ENCODE results near the gene KIF3C. TPM values are rescaled to one million over a fixed set of nuclear protein-coding genes. Genes with fewer than 3 reads are reported as not detected.

KIF3C gene
- total and polyA plus RNA-seq, 9 of the 15 experiments (the other 6 are each of a cell fraction or from before 2014, with no cell fraction given) = 0.69 to 6.7 (median 3.3) TPM

- DNase-seq (ENCODE audit: extremely low read depth in 1 of 4, low spot score in 3 of 4) (peak in 1 of 4 experiments; percentile 4), ATAC-seq (peak; percentile 58), FAIRE-seq (no peak)
- in situ Hi-C loops (cut with MboI) = no loop called here
- no peaks in the 10 kb centered on the region for H3K9me1 ChIP-seq (ENCODE audit: control insufficient read depth, insufficient read depth, low read length)
- peaks cover 15 to 16% of the 10 kb centered on the region in 2 experiments; a peak in 4 of 5 replicates for H3K27me3 ChIP-seq (ENCODE audit: control insufficient read depth in 2 of 2, insufficient read depth in 2 of 2, low read length in 2 of 2)
- no peaks in the 10 kb centered on the region; a peak in 1 of 5 replicates for H3K4me1 ChIP-seq (replicated peaks in 1 of 2; ENCODE audit: control insufficient read depth in 2 of 2, insufficient read depth in 2 of 2, low read length in 2 of 2)
- H3K36me3 ChIP-seq (ENCODE audit: control insufficient read depth, insufficient read depth, low read length) = no peaks in the 10 kb centered on the region
- no peak overlapping the region for H3K4me2 ChIP-seq (ENCODE audit: insufficient read depth, low read length)
- H3K79me2 ChIP-seq (ENCODE audit: control insufficient read depth, insufficient read depth, low read length) = no peaks in the 10 kb centered on the region
- H2AFZ ChIP-seq (ENCODE audit: low read depth, low read length) = no peak overlapping the region
- intact Hi-C loops (cut with micrococcal nuclease) = no loop called here
- no peak overlapping the region; a peak in 1 of 4 replicates for H3K9ac ChIP-seq (ENCODE audit: insufficient read depth in 1 of 2, low read depth in 2 of 2, low read length in 2 of 2)
- H3K4me3 ChIP-seq = no peak overlapping the region
- no peaks in the 10 kb centered on the region for H4K20me1 ChIP-seq (replicated peaks; ENCODE audit: control insufficient read depth, insufficient read depth, low read length)
- POLR2A ChIA-PET = no interaction called here
- no peak overlapping the region for H3K27ac ChIP-seq (ENCODE audit: extremely low read depth, low read depth, low read length)
- TF ChIP-seq MEIS2 (IDR thresholded peaks at IDR 0.05; ENCODE audit: partially characterized antibody) = peak; percentile 39
- TF ChIP-seq MECOM (CRISPR knock-in tag; IDR thresholded peaks at IDR 0.05) = no peak
- no peak for TF ChIP-seq ZNF274 (IDR thresholded peaks at IDR 0.05; ENCODE audit: borderline replicate concordance, low read depth, low read length)
- BruUV-seq (replicated peaks) = no TSS peak
- WGBS (ENCODE audit: insufficient coverage, low coverage, missing lambda C conversion rate) = 31% methylated on average over 18 of the region's 18 CpGs
- CTCF ChIA-PET (ENCODE audit: low intra/inter-chr PET ratio) = no interaction called here
- no peaks in the 10 kb centered on the region for H3K9me3 ChIP-seq (replicated peaks; ENCODE audit: control insufficient read depth, insufficient read depth, low read depth, low read length)
Measured at GRCh38 chr2:25926984-25927756, 55.1 kb downstream of the KIF3C start.

GRCh38 chr2:25922501-25922900, 59.8 kb downstream of the KIF3C start:
- no peak overlapping the region for H3K9ac ChIP-seq (ENCODE audit: insufficient read depth in 1 of 2, low read depth in 2 of 2, low read length in 2 of 2)
- ATAC-seq (no peak), FAIRE-seq (no peak), DNase-seq (ENCODE audit: extremely low read depth in 1 of 4, low spot score in 3 of 4) (no peak)
- H3K4me3 ChIP-seq = no peak overlapping the region
- H2AFZ ChIP-seq (ENCODE audit: low read depth, low read length) = no peak overlapping the region
- no peaks in the 10 kb centered on the region for H3K9me1 ChIP-seq (ENCODE audit: control insufficient read depth, insufficient read depth, low read length)
- no peaks in the 10 kb centered on the region for H3K79me2 ChIP-seq (ENCODE audit: control insufficient read depth, insufficient read depth, low read length)
- no peak overlapping the region for H3K4me2 ChIP-seq (ENCODE audit: insufficient read depth, low read length)
- H3K27me3 ChIP-seq (ENCODE audit: control insufficient read depth in 2 of 2, insufficient read depth in 2 of 2, low read length in 2 of 2) = peaks cover 15 to 27% of the 10 kb centered on the region in 2 experiments; a peak in 4 of 5 replicates
- H3K9me3 ChIP-seq (replicated peaks; ENCODE audit: control insufficient read depth, insufficient read depth, low read depth, low read length) = no peaks in the 10 kb centered on the region
- POLR2A ChIA-PET = interaction anchor here (0.6 to 1.4 kb wide), 2 partner anchors 18 to 44 kb away, joined by 3 to 6 read pairs; partner anchors contain the start of gene ASXL2
- no peaks in the 10 kb centered on the region; a peak in 1 of 5 replicates for H3K4me1 ChIP-seq (replicated peaks in 1 of 2; ENCODE audit: control insufficient read depth in 2 of 2, insufficient read depth in 2 of 2, low read length in 2 of 2)
- H4K20me1 ChIP-seq (replicated peaks; ENCODE audit: control insufficient read depth, insufficient read depth, low read length) = no peaks in the 10 kb centered on the region
- CTCF ChIA-PET (ENCODE audit: low intra/inter-chr PET ratio) = no interaction called here
- TF ChIP-seq ZNF785 (CRISPR knock-in tag; IDR thresholded peaks at IDR 0.05) = no peak
- no peak for TF ChIP-seq PRPF4 (IDR thresholded peaks at IDR 0.05; ENCODE audit: insufficient read depth, low read depth, low read length, poor library complexity, severe bottlenecking)
- no peak for TF ChIP-seq ZBTB12 (CRISPR knock-in tag; IDR thresholded peaks at IDR 0.05)
- no peak for TF ChIP-seq NCOR1 (IDR thresholded peaks at IDR 0.05)
- no peak for TF ChIP-seq RBM15 (IDR thresholded peaks at IDR 0.05; ENCODE audit: insufficient read depth, low read length)
- no peak for TF ChIP-seq BDP1 (IDR thresholded peaks at IDR 0.05; ENCODE audit: insufficient read depth, insufficient read length)
- no peak for TF ChIP-seq ZBTB5 (IDR thresholded peaks at IDR 0.05)
- TF ChIP-seq RBM22 (IDR thresholded peaks at IDR 0.05; ENCODE audit: low read depth, low read length, poor library complexity, severe bottlenecking) = no peak
- TF ChIP-seq RHOXF2B (CRISPR knock-in tag; conservative IDR thresholded peaks at IDR 0.05) = no peak
- no peak for TF ChIP-seq EZH2 (IDR thresholded peaks at IDR 0.05; ENCODE audit: borderline replicate concordance, low read depth, low read length)
- H3K27ac ChIP-seq (ENCODE audit: extremely low read depth, low read depth, low read length) = no peak overlapping the region
- H3K36me3 ChIP-seq (ENCODE audit: control insufficient read depth, insufficient read depth, low read length) = no peaks in the 10 kb centered on the region
- 12% methylated on average over 2 of the region's 2 CpGs for WGBS (ENCODE audit: insufficient coverage, low coverage, missing lambda C conversion rate)
- in situ Hi-C loops (cut with MboI) = no loop called here
- intact Hi-C loops (cut with micrococcal nuclease) = no loop called here
- no TSS peak for BruUV-seq (replicated peaks)
